GM21390 (cell line): ENCODE measurements around the gene MRPL40.

Experiments used
- ATAC-seq: cut with Tn5 transposase; IDR thresholded peaks from one replicate; pipeline ENCODE4 v1.9.1; 2021; ENCODE audit not compliant: unreplicated experiment

The MRPL40 gene

DNA sequence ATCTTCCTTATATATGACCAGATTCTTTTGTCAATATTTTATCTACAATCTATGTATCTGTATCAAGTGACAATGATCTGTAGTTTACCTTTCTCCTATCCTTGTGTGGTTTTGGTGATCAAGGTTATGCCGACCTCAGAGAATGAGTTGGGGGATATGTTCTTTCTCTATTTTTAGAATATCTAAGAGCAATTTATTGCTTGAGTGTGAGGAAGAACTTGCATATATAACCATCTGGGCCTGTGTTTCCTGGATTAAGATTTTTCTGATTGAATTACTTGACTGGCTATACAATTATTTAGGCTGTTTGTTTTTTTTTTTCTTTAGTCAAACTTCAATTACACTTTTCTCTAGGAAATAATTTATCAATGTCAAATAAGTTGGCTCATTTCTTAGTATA is 29.2 kb downstream of the MRPL40 start:
- ATAC-seq = no peak

DNA sequence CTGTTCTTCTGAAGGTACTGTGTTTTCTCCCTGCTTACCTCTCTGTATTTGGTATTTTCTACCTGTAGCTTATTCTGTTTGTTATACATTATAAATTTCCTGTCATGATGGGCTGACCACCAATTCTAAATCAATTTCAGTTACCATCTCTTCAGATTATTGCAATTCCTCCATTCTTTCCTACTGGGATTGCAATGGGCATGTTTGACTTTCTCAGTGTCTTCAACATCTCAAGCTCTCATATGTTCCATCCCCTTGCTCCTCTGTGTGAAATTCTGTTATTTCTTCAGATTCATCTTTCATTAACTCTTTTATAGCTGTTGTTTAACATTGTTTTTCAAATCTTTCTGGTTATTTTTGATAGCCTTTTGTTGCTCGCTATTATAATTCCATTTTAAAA is 30.7 kb downstream of the MRPL40 start:
- ATAC-seq = no peak

DNA sequence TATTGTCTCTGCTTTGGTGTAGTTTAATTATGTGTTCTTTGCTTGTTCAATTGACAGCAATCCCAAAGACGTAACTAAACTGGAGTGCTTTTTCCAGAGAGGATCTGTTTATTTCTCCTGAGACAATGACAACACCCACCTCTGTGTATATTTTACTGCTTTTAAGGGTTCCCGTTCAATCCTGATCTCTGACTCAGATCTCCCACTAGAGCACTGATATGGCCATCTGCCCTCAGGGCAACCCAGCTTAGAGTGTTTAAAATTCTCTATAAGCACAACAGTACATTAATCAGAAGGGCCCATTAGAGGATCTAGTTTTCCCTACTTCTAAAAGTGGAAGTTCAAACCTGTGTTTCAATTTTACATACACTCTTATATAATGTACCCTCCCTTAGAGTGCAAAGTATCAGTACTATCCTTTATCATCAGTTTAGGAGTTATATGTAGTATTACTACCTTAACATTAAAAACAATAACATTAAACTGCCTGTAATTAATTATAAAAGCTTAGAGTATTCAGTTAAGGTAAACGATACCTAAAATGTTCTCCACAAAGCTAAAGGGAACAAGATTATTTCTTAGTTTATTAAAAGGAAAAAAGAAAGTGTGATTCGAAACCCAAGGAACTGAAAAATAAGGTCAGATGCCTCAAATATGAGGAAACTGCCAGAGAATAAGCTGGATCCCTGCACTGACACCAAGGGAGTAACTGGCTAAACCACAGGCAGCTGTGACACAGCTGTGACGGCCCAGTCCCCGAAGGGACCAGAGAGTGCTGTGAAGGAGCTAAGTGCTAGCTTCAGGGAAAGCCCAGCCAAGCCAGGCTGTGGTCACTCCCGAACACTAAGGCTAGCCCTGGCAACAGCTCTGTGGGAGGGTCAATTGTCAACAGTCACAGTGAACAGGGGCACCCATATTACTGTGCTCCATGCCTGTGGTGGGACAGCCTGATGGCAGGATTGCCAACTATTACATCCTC is 31.4 kb downstream of the MRPL40 start:
- no peak for ATAC-seq

DNA sequence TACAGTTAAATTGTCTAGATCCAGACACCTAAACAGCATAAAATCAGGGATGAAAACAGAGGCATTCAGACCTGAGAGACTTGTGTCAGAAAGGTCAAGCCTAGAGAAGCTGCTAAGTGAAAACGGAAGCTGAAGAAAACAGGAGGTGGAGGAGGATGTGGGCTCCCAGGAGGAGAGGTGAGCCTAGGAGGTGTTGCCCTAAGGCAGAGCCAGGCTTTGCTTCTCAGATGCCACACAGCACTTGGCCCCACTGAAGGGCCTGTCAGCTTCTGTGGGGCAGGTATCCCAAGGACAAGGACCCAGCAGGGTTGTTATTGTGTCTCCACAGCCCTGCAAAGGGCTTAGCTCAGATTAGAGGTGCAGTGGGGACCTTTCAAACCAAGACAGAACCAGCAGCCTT is 32.2 kb downstream of the MRPL40 start:
- no peak for ATAC-seq

DNA sequence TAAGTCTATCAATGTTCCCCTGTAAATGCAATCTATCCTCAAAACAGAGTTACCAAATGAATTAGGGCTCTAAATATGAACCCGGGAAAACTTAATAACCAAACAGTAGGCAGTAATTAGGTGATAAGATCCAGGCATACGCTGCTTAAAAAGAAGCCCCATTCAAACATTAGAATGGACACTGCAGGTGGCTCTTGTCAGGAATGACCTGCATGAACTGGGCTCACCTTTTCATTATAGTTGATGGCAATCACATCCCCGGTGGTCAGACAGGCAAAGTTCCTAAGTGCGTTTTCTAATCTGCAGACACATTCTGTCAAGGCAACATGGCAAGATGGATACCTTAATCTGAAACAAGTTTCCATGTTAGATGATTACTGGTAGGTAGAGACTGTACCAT is 32.6 kb downstream of the MRPL40 start:
- ATAC-seq = no peak

DNA sequence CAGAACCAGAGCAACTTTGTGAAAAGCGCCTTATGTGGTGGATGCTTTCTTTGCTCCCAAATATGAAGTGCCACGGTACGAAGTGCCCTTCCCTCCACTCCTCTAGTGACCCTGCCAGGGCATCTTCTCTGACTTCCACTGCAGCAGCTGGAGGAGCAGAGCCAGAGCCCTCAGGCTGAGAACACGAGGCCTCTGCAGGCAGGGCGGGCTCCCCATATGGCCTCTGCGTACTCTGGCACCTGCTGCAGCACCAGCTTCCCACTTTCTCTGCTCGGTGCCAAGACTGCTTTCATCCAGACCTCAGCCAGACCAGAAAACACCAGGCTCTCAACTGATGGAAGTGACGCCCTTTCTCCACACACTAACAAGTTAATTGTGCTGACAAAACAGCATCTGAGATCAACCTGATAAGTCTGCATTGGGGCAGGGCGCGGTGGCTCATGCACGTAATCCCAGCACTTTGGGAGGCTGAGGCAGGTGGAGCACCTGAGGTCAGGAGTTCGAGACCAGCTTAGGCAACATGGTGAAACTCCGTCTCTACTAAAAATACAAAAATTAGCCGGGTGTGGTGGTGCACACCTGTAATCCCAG is 33.9 kb downstream of the MRPL40 start:
- no peak for ATAC-seq

DNA sequence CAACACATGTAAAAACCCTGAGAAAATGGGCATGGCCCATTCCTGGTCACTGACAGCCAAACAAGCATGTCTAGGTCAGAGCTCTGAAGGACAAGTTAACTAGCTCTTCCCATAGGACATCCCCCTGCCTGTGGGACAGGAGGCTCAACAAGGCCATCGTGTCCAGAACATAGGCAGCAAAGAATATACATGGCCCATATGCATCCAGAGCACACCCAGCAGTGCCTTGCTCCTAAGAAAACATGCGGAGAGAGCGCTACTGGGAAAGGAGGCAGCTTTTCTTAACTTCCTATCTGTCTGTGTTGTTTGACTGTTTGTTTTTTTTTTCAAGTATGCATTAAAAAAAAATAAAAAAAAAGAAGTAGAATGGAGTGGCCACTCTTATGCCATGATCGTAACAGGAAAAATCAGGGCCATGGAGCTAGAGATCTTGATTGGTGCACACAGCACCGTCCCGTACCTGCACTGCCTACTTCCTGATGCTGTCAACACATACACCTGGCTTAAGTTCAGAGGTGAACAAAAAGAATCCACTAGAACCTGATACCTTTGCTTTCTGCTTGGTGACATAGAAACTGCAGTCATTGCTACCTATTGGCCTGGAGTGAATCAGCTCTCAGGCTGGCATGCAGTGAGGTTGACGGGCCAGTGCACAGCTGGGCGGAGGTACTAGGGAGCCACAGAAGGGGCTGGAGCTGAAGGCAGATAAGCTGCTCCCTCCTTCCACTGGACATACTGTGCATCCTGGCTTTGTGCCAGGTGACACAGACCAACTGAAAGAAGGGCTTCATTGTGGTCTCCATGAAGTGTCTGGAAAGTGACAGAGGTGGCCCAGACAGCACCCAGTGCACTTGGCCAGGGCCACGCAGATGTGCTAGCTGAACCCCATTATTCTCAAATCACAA is 34.8 kb downstream of the MRPL40 start:
- no peak for ATAC-seq

DNA sequence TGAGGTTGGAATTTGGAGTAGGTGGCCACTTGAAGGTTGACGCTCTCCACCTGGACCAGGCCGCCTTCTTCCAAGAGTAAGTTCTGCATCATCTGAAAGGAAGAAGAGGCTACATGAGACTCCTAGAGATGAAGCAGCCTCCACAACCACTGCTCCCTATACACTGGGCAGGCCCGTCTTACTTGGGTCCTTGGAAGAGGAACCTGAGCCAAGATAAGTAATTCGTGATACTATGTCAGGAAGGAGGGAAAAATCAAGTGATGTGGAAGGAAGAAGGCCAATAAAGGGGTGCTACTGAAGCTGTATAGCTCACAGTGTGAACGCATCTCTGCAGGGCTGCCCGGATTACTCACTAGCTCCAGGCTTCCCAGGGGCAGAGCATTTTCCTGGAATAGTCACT is 35.6 kb downstream of the MRPL40 start:
- ATAC-seq = no peak

DNA sequence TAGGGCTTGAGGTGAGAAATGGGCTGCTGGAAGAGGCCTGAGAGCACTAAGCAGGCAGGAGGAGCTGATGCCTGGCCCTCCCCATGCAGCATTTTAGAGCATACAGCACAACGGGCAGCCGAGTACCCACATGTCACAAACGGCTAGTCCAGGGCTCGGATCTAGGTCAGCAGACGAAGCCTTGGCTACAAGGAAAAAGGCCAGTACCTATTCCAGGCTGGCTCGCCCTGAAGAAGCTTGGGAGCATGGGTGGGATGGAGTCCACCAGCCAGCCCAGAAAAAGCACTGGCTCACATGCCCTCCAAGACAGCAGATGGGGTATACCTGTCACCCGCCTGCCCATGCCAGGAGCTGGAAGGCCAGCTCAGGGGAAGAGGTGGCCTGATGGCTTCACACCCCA is 37.1 kb downstream of the MRPL40 start:
- ATAC-seq = no peak

DNA sequence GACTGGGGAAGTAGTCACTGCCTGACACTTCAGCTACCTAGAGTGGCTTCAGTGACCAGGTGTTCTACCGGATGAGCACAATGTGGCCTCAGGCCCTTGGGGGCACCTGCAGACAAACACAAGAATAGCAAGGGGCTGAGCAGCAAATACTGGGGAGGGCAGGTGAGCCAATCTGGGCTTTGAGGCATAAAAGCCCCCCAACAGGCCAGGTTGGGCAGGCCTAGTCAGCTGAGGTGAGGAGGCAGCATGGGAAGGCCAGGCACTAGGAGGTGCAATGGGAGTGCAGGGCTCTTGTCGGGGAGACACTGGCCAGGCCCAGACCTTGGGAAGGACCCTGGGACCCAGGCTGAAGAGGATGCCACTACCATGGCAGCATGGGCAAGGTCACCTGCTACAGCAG is 37.7 kb downstream of the MRPL40 start:
- no peak for ATAC-seq

DNA sequence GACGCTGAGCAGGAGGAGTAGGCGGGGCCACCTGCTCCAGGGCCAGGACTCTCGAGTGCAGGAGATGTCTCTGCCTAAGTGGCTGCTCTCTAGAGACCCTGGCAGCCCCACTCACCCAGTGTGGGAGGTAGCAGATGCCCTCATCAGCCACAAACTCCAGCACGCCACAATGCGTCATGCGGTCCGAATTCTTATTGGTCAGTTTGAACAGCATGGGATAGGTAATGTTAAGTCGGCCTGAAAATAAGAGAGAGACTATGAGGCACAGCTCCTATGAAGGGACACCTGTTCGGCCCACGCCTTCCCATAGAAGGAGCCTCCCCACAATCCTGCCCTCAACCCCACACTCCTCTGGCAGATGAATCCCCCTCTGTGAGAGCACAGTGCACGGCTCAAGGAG is 39.2 kb downstream of the MRPL40 start:
- ATAC-seq = no peak

DNA sequence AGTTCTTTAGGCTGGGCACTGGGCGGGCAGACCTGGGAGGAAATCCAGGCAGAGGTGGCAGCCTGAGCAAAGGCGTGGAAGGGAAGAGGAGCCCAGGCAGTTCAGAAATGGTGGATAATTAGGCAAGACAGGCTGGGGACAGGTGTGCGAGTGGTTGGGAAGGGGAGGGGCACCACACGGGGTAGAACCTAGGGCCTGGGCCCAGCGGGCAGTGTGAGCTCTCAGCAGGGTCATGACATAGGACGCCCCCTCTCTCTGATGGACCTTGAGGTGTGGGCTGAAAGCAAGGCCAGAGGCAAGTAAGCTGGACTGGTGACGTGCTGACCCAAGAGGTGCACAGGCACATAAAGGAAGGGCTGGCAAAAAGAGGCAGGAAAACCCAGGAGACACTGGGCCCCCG is 39.9 kb downstream of the MRPL40 start:
- no peak for ATAC-seq

DNA sequence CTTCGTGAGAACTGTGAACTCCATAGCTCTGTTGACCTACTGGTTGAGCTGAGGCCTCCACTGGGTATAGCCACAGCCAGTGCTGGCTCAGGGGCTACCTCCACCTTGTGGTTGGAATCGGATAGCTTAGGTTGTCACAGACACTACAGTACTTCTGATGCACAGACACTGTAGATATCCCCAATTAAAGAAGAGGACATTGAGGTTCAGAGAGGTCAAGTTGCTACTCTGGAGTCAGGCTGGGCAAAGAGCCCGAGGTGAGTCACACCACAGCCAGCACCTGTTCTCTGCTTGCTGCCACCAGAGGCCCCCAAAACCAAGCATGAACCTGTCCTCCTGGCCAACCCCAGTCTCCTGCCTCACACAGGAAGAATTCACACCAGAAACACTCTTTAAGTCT is 41.2 kb downstream of the MRPL40 start:
- no peak for ATAC-seq

DNA sequence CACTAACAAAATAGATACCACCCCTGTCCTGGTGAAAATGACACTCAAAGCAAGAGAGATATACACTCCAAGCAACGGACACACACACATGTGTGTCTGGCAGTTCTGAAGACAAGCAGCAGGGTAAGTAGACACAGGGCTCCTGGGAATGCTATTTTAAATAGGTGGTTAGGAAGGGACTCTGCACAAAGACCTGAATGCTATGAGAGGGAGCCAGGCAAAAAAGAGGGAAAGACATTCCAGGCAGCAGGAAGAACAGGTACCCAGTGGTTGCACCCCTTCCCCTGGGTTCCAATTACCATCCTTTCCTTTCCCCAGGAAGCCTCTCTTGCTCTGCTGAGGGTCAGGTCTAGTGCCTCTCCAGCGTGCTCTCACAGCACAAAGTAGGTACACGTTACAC is 43.7 kb downstream of the MRPL40 start:
- ATAC-seq = no peak

DNA sequence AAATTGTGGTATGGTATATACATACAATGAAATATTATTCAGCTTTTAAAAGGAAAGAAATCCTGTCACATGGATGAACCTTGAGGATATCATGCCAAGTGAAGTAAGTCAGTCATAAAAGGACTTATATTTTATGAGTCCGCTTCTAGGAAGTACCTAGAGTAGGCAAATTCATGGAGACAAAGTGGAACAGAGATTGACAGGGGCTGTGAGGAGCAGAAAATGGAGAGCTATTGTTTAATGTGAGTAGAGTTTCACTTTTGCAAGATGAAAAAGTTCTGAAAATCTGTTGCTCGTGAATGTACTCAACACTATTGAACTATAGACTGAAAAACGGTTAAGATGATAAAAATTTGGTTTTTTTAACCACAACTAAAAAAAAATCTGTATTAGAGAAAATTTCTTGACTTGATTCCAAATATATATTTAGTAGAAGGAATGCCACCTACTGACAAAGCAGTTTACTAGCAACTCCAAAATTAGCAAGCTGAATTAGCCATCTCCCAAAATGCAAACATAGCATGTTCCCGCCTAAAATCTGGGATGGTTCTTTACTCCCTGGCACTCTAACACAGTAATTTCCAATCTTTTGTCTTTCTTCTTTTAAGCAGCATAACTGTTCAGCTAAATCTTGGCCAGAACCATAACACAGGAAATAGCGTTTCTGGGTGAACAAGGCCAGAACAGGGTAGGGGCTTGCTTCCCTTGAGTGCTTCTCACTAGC is 45.1 kb downstream of the MRPL40 start:
- ATAC-seq = no peak

DNA sequence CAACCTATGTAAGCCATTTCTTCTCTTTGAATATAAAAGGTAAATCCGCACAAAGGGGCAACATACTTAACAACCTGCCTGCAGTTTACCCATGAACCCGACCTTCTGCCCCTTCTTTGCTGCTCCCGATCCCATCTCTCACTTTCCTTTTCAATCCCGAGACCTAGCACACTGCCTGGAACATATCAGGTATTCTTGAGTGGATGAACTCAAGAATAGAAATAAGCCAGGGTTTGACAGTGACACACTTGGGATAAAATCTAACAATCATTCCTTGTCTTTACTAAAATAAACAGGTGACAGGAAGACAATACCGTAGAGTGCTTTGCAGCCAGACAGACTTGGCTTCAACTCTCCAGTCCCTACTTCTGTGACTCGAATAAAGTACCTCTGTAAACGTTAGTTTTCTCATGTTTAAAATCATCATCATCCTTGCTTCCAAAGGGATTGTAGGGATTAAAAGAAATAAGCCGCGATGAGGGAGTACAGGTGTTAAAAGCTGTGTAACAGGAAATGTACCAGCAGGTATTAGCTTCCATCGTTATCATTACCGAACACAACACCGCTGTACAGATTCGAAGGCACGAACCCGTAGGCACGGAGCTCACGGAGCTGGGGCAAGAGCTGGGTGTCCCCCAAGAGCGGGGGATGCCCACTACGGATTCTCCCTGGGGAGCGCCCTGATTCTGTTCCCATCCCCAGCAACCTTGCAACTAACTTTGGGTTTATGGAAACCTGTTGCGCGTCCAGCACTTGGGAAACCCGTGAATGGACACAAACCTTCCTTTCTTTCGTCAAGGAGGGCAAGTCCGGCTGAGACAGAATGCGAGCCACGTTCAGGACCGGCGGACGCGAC is 45.9 kb downstream of the MRPL40 start:
- ATAC-seq = no peak

DNA sequence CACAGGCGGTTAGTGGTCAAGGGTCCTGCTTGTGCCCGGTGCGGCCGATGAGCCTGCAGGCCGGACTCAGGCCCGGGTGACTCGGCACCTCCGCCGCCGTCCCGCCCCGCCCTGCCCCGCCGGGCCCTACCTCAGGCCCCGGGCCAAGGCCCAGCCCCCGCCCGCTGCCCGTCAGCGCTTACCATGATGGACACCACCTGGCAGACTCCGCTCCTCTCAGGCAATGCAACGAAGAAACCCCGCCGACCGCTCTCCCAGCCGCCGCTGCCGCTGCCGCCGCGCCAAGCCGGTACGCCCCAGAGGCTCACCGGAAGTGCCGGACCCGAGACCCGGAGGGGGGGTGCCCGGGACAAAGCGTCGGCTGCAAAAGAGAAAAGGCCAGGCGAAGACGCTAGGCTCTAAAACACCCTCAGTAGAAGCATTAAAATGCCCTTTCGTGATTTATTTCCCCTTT is 46.6 kb downstream of the MRPL40 start, which contains the start of gene UFD1:
UFD1 (minus strand) TSS at position 293 of the 454 bp plus-strand sequence; CDS start at position 185, 108 bp downstream.
- peak; percentile 37 for ATAC-seq

DNA sequence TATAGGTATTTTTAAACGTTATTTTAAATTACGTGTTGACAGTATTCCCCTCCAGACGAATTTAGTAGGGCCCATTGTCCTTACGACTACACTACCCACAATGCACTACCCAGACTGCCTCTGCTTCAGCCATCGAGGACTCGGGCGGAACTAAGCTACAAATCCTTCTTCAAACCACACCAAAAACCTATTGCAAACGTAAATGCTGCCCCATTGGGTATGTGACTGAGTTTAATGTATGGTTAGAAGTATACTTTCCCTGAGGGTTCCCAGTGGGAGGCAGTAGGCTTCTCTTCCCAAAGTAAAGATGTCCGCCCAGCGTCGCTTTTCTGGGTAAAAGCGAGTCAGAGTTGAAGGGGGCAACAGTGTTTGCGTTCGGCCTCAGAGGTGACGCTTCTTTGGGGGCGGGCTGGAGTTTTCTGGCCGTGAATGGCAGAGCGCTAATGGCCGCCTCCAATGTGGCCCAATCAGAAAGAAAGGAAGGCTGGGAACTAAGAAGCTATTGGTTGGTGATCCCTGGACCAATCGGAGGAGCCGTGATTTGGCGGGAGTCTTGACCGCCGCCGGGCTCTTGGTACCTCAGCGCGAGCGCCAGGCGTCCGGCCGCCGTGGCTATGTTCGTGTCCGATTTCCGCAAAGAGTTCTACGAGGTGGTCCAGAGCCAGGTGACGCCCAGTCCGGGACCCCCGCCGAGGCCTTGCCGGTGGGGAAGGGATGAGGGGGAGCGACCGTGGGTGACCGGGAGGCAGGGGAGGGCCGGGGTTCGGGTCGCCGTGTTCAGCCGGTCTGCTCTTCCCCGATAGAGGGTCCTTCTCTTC is 47.2 kb downstream of the MRPL40 start, which contains the start of gene CDC45:
CDC45 (plus strand) TSS at position 566 of the 818 bp plus-strand sequence; CDS start at position 615, 49 bp downstream.
- peak; percentile 81 for ATAC-seq

DNA sequence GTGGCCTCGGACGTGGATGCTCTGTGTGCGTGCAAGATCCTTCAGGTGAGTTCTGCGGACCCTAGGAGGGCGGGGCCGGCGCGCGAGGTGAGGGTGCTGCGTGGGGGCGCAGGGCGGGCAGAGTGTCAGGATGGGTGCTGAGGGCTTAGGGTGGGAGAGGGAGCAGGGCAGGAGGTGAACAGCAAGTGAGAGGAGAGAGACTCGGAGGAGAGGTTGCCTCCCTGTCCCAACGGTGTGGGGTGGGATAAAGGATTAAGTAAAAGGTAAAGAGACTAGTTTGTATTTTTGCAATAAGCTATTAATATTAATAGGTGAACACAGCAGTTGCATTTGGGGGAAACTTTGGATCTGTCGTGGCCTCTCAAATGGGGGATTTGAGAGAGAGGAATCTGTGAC is 47.8 kb downstream of the MRPL40 start:
- no peak for ATAC-seq
